Psoas muscle (tissue), 8 donors: ENCODE data around the gene APOA4. TPM values are rescaled to one million over a fixed set of nuclear protein-coding genes. Genes with fewer than 3 reads are reported as not detected.

Source experiments
- ATAC-seq, 4 donors: fragments of 200-7000 bp; cut with Tn5 transposase; one replicate each; pipeline ENCODE4 v1.9.1; 2020; ENCODE audit warnings: moderate library complexity in 3 of 4, mild to moderate bottlenecking in 2 of 4
- DNase-seq, 2 donors: peaks; one replicate each; pipeline ENCODE4 v3.0.0-alpha.2; 2020
- H3K27ac ChIP-seq: fragments of 200-600 bp; one replicate; pipeline ENCODE4 v1.8.0; 2022
- H3K27me3 ChIP-seq, 3 donors: fragments of 200-600 bp in 1 of 3; one replicate each; pipeline versions ENCODE4 v1.6.1 to v1.8.0; 2013 to 2022; ENCODE audit warnings: low read length in 2 of 3, mild to moderate bottlenecking in 2 of 3, moderate library complexity in 1 of 3; ENCODE audit not compliant: insufficient read depth in 3 of 3
- H3K36me3 ChIP-seq, 2 donors: fragments of 200-600 bp in 1 of 2; one replicate each; pipeline versions ENCODE4 v1.6.1 to v1.8.0; 2013 to 2022; ENCODE audit warnings: low read depth in 1 of 2, mild to moderate bottlenecking in 1 of 2, moderate library complexity in 1 of 2; ENCODE audit not compliant: insufficient read depth in 1 of 2
- H3K4me1 ChIP-seq: fragments of 200-600 bp; one replicate; pipeline ENCODE4 v1.8.0; 2022
- H3K4me3 ChIP-seq: fragments of 200-600 bp; one replicate; pipeline ENCODE4 v1.8.0; 2022; ENCODE audit warnings: mild to moderate bottlenecking
- H3K9me3 ChIP-seq: fragments of 200-600 bp; one replicate; pipeline ENCODE4 v1.8.0; 2022
- CTCF ChIP-seq: fragments of 200-600 bp; IDR thresholded peaks from one replicate; pipeline ENCODE4 v1.8.0; 2022; ENCODE audit warnings: antibody characterized with exemption
- WGBS, 3 donors: extraction: QIAGEN DNeasy Blood & Tissue Kit; methylation state at CpG; one replicate each; pipeline versions ENCODE4 v1.1.6 to v1.1.7; 2013; 5-methylcytosine and 5-hydroxymethylcytosine counted together
- intact Hi-C, 2 donors: fragments of 100-400 bp; cut with DNase I; formaldehyde crosslinking; loops; one replicate each; pipeline versions ENCODE4 v1.11.0 to v1.14.2; 2022
- polyA plus RNA-seq, 3 donors: library from polyadenylated mRNA; stranded (reverse); fragments of 200-250 nt; gene quantifications; one replicate each; pipeline ENCODE4 v1.2.3, GENCODE V29; 2013
- total RNA-seq, 4 donors: library from RNA; stranded (reverse); fragmentation: NEBNext Ultra II Directional in 2 of 4; extraction: Animal tissue kit (Norgen Biotek cat#: 25700) in 2 of 4; gene quantifications; one replicate each; pipeline versions ENCODE4 v1.2.1 to v1.2.4, GENCODE V29; 2021 to 2023
- donor health status: healthy with polysubstance abuse.
- donor health status: DM: no; HTN: no; CAD: no; lungs with moderate emphysema.
- donor health status: Bipolar disorder and iron deficiency.
- donor health status: healthy.
- donor health status: DM: yes; HTN: yes; CAD: no.
- donor health status: DM: no; HTN: no; CAD: no.
- donor health status: DM: no; HTN: no; CAD: no.
- donor health status: DM: yes; HTN: yes; CAD: no.

The APOA4 gene
- total and polyA plus RNA-seq, 7 donors, result 0.44 to 6.0 (median 0.50) TPM; not detected in 4

- peak; percentile 34 to 67 (median 50) for ATAC-seq
- Histone ChIP-seq H3K36me3 (peaks cover 5 to 42% of the 10 kb centered on the region in 2 donors), H3K9me3 (no peaks in the 10 kb centered on the region), H3K4me3 (peak overlapping the region; percentile 73), H3K4me1 (peaks cover 18% of the 10 kb centered on the region), H3K27ac (peak overlapping the region; percentile 89), H3K27me3 (no peaks in the 10 kb centered on the region)
- 8 to 9% (median 9%) methylated on average over 25 of the region's 25 CpGs for WGBS, 3 donors
- TF ChIP-seq CTCF, result no peak
- DNase-seq, result no peak
- intact Hi-C loops, result loop anchor here in 1 of 2 donors (5.0 kb wide), 1 partner anchor 459 kb away; the partner anchor contains the start of genes PCSK7 and RNF214
Measured at GRCh38 chr11:116773203-116774097, 49.7 kb downstream of the APOA4 start.

- ATAC-seq, result peak; percentile 96 to 97 (median 96)
- intact Hi-C loops, result loop anchor here in 1 of 2 donors (5.0 kb wide), 1 partner anchor 460 kb away; the partner anchor contains the start of genes PCSK7 and RNF214
Measured at GRCh38 chr11:116772443-116773202, 50.5 kb downstream of the APOA4 start, which contains the start of gene BUD13. TSS of gene BUD13 (minus strand) at chr11:116772987. CDS start at chr11:116772964, 23 bp downstream.

GRCh38 chr11:116771935-116772334, 51.2 kb downstream of the APOA4 start:
- WGBS, 3 donors, result 3 to 6% (median 5%) methylated on average over 2 of the region's 2 CpGs
- H3K36me3 ChIP-seq, result peaks cover 2 to 39% of the 10 kb centered on the region in 2 donors
- peak overlapping the region; percentile 73 for H3K4me3 ChIP-seq
- no peak for TF ChIP-seq CTCF
- H3K27ac ChIP-seq, result peak overlapping the region; percentile 89
- intact Hi-C loops, result loop anchor here in 1 of 2 donors (5.0 kb wide), 1 partner anchor 460 kb away; the partner anchor contains the start of genes PCSK7 and RNF214
- peaks cover 18% of the 10 kb centered on the region for H3K4me1 ChIP-seq
- H3K9me3 ChIP-seq, result no peaks in the 10 kb centered on the region
- DNase-seq (no peak), ATAC-seq (no peak)
- H3K27me3 ChIP-seq, result no peaks in the 10 kb centered on the region

More at GRCh38 chr11:116772443-116773202, 50.5 kb downstream of the APOA4 start, which contains the start of gene BUD13:
- no peaks in the 10 kb centered on the region for H3K9me3 ChIP-seq
- TF ChIP-seq CTCF, result no peak
- peak within 1 kb of the TSS; percentile 89 for H3K27ac ChIP-seq
- H3K27me3 ChIP-seq, result no peaks in the 10 kb centered on the region
- H3K4me1 ChIP-seq, result peaks cover 18% of the 10 kb centered on the region
- peak within 1 kb of the TSS; percentile 73 for H3K4me3 ChIP-seq
- peaks cover 2 to 42% of the 10 kb centered on the region in 2 donors for H3K36me3 ChIP-seq
- WGBS, 3 donors, result 0 to 1% (median 1%) methylated on average over 54 to 73 of the region's 73 CpGs
- peak; percentile 92 to 97 for DNase-seq

Other genes with a start within 250 kb of the APOA4 start
- gene BUD13, start 50.3 kb downstream of the APOA4 start, total RNA-seq, result 10 to 100 TPM in 1 of 4 donors, 1 to 10 TPM in 3; 8.6 to 11.4 (median 9.2) TPM
- gene BUD13, start 50.3 kb downstream of the APOA4 start, polyA plus RNA-seq, result 10 to 100 TPM; 11.2 to 17.1 (median 14.2) TPM
- 10 to 100 TPM; 41.4 to 63.2 (median 56.1) TPM for gene ZPR1, start 35.3 kb downstream of the APOA4 start, total RNA-seq
- 10 to 100 TPM; 40.1 to 98.6 (median 70.2) TPM for gene ZPR1, start 35.3 kb downstream of the APOA4 start, polyA plus RNA-seq
- not detected for gene APOA5, start 31.4 kb downstream of the APOA4 start, total RNA-seq
- under 1 TPM in 1 of 3 donors, not detected in 2; 0.05 TPM for gene APOA5, start 31.4 kb downstream of the APOA4 start, polyA plus RNA-seq
- gene APOC3, start 6.6 kb upstream of the APOA4 start, total RNA-seq, result under 1 TPM in 1 of 4 donors, not detected in 3; 0.46 TPM
- 1 to 10 TPM in 1 of 3 donors, under 1 TPM in 1, not detected in 1; 0.26 to 2.2 TPM for gene APOC3, start 6.6 kb upstream of the APOA4 start, polyA plus RNA-seq
- under 1 TPM in 3 of 4 donors, not detected in 1; 0.30 to 0.58 (median 0.30) TPM for gene APOA1, start 14.3 kb upstream of the APOA4 start, total RNA-seq
- 1 to 10 TPM in 1 of 3 donors, under 1 TPM in 2; 0.44 to 4.9 (median 0.46) TPM for gene APOA1, start 14.3 kb upstream of the APOA4 start, polyA plus RNA-seq